ENCODE measurements around the gene USP3. TPM values are rescaled to one million over a fixed set of nuclear protein-coding genes. Genes with fewer than 3 reads are reported as not detected.

USP3 gene
- total RNA-seq, 4 donors from 2014 or later = 36.6 to 50.3 (median 45.5) TPM

GRCh38 chr15:63460210-63461155 lies 43.9 kb upstream of the USP3 start:
- ATAC-seq = no peak
- peaks cover 0 to 49% (median 4%) of the 10 kb centered on the region in 3 donors for H3K4me1 ChIP-seq
- no peaks in the 10 kb centered on the region for H3K36me3 ChIP-seq
- no peak overlapping the region for H3K27ac ChIP-seq
- TF ChIP-seq POLR2A (IDR thresholded peaks at IDR 0.05) (no peak), POLR2AphosphoS5 (IDR thresholded peaks at IDR 0.05) (no peak), EP300 (IDR thresholded peaks at IDR 0.05) (no peak), CTCF (IDR thresholded peaks at IDR 0.05) (no peak)
- 76 to 81% methylated on average over 10 to 12 of the region's 15 CpGs for WGBS, 2 donors (ENCODE audit: low coverage in 1 of 2)
- H3K9me3 ChIP-seq = no peaks in the 10 kb centered on the region
- H3K4me3 ChIP-seq = no peak overlapping the region
- H3K27me3 ChIP-seq = no peaks in the 10 kb centered on the region

- no peak for ATAC-seq
- Histone ChIP-seq H3K4me1 (peaks cover 0 to 58% (median 4%) of the 10 kb centered on the region in 3 donors), H3K4me3 (no peak overlapping the region), H3K9me3 (no peaks in the 10 kb centered on the region), H3K27ac (peak overlapping the region in 1 of 4 donors; percentile 52), H3K27me3 (no peaks in the 10 kb centered on the region), H3K36me3 (no peaks in the 10 kb centered on the region)
- 60 to 63% methylated on average over 10 to 11 of the region's 22 CpGs for WGBS, 2 donors (ENCODE audit: low coverage in 1 of 2)
- TF ChIP-seq POLR2AphosphoS5 (IDR thresholded peaks at IDR 0.05) (no peak), CTCF (IDR thresholded peaks at IDR 0.05) (peak in 1 of 4 experiments; percentile 33)
Measured at GRCh38 chr15:63461230-63461985, 43.0 kb upstream of the USP3 start.

- WGBS, 2 donors (ENCODE audit: low coverage in 1 of 2) = 20 to 23% methylated on average over 2 of the region's 2 CpGs
- no peak for ATAC-seq
- TF ChIP-seq POLR2A (IDR thresholded peaks at IDR 0.05) (no peak), POLR2AphosphoS5 (IDR thresholded peaks at IDR 0.05) (peak; percentile 25), EP300 (IDR thresholded peaks at IDR 0.05) (no peak), CTCF (IDR thresholded peaks at IDR 0.05) (no peak)
- no peaks in the 10 kb centered on the region for H3K27me3 ChIP-seq
- H3K36me3 ChIP-seq = no peaks in the 10 kb centered on the region
- H3K9me3 ChIP-seq = no peaks in the 10 kb centered on the region
- H3K27ac ChIP-seq = peak overlapping the region in 1 of 4 donors; percentile 52
- no peak overlapping the region for H3K4me3 ChIP-seq
- peaks cover 0 to 65% (median 6%) of the 10 kb centered on the region in 3 donors for H3K4me1 ChIP-seq
Measured at GRCh38 chr15:63462088-63462487, 42.3 kb upstream of the USP3 start.

- ATAC-seq = no peak
Measured at GRCh38 chr15:63463036-63463435, 41.4 kb upstream of the USP3 start.

More at GRCh38 chr15:63463036-63463435, 41.4 kb upstream of the USP3 start:
- peak overlapping the region in 2 of 4 donors; percentile 5 to 52 for H3K27ac ChIP-seq
- no peak overlapping the region for H3K4me3 ChIP-seq
- no peaks in the 10 kb centered on the region for H3K27me3 ChIP-seq
- H3K4me1 ChIP-seq = peaks cover 0 to 69% (median 6%) of the 10 kb centered on the region in 3 donors
- H3K9me3 ChIP-seq = no peaks in the 10 kb centered on the region
- no peaks in the 10 kb centered on the region for H3K36me3 ChIP-seq
- TF ChIP-seq CTCF (IDR thresholded peaks at IDR 0.05) (no peak), POLR2AphosphoS5 (IDR thresholded peaks at IDR 0.05) (no peak), POLR2A (IDR thresholded peaks at IDR 0.05) (no peak), EP300 (IDR thresholded peaks at IDR 0.05) (no peak)

All from gastroesophageal sphincter (tissue), 4 donors.